Calu3 (cell line): ENCODE data around the gene APOL5. TPM values are rescaled to one million over a fixed set of nuclear protein-coding genes. Genes with fewer than 3 reads are reported as not detected.

ENCODE experiments used
- BruUV-seq: library from RNA; stranded (reverse); fragments of 400-500 nt; replicated peaks from 2 replicates; lab custom pipeline; 2021; lab: Mats Ljungman, UMichigan
- CTCF ChIA-PET: fragments of 300-600 bp; sonication (Branson Sonifier 250); formaldehyde crosslinking; loops from one replicate; lab custom pipeline; 2022; ENCODE audit warnings: antibody characterized with exemption; lab: Charles Lee
- DNase-seq: peaks from one replicate; pipeline ENCODE4 v3.0.0; 2022
- H3K27ac Mint-ChIP-seq: one replicate; pipeline ENCODE4 v1.8.0; 2022; ENCODE audit warnings: mixed read lengths; ENCODE audit not compliant: unreplicated experiment
- H3K27me3 Mint-ChIP-seq: one replicate; pipeline ENCODE4 v1.8.0; 2022; ENCODE audit warnings: mixed read lengths; ENCODE audit not compliant: unreplicated experiment
- H3K36me3 Mint-ChIP-seq: one replicate; pipeline ENCODE4 v1.8.0; 2022; ENCODE audit warnings: mild to moderate bottlenecking, moderate library complexity, mixed read lengths; ENCODE audit not compliant: insufficient read depth, unreplicated experiment
- H3K4me1 Mint-ChIP-seq: one replicate; pipeline ENCODE4 v1.8.0; 2022; ENCODE audit warnings: mild to moderate bottlenecking, low read depth, mixed read lengths; ENCODE audit not compliant: unreplicated experiment
- H3K4me3 Mint-ChIP-seq: one replicate; pipeline ENCODE4 v1.8.0; 2022; ENCODE audit warnings: mild to moderate bottlenecking, low read depth, moderate library complexity, mixed read lengths; ENCODE audit not compliant: unreplicated experiment
- H3K9me3 Mint-ChIP-seq: one replicate; pipeline ENCODE4 v1.8.0; 2022; ENCODE audit warnings: low read depth, mixed read lengths; ENCODE audit not compliant: unreplicated experiment
- CTCF ChIP-seq: fragments of 200-600 bp; IDR thresholded peaks from one replicate; pipeline ENCODE4 v1.8.0; 2022; ENCODE audit warnings: antibody characterized with exemption; ENCODE audit not compliant: unreplicated experiment
- intact Hi-C: fragments of 100-400 bp; cut with micrococcal nuclease; formaldehyde crosslinking; loops from one replicate; pipeline ENCODE4 v1.10.0; 2022; ENCODE audit not compliant: unreplicated experiment
- total RNA-seq: library from RNA; stranded (reverse); gene quantifications from 2 replicates; pipeline ENCODE4 v1.2.3, GENCODE V29; 2022

The APOL5 gene
- total RNA-seq, 1 experiment from 2014 or later, result not detected

GRCh38 chr22:35712672-35713071 lies 5.0 kb upstream of the APOL5 start:
- Mint-ChIP-seq H3K9me3 (peaks cover 5% of the 10 kb centered on the region), H3K36me3 (peaks cover 4% of the 10 kb centered on the region), H3K4me1 (no peaks in the 10 kb centered on the region), H3K27ac (no peak overlapping the region), H3K27me3 (peaks cover 16% of the 10 kb centered on the region), H3K4me3 (no peak overlapping the region)
- intact Hi-C loops, result no loop called here
- CTCF ChIA-PET, result no interaction called here
- BruUV-seq, result no TSS peak
- DNase-seq, result no peak
- no peak for TF ChIP-seq CTCF

GRCh38 chr22:35719212-35719875 lies 1.7 kb downstream of the APOL5 start:
- CTCF ChIA-PET, result no interaction called here
- H3K9me3 Mint-ChIP-seq, result no peaks in the 10 kb centered on the region
- no peaks in the 10 kb centered on the region for H3K27me3 Mint-ChIP-seq
- H3K4me1 Mint-ChIP-seq, result no peaks in the 10 kb centered on the region
- intact Hi-C loops, result no loop called here
- BruUV-seq, result no TSS peak
- no peak overlapping the region for H3K27ac Mint-ChIP-seq
- H3K4me3 Mint-ChIP-seq, result no peak overlapping the region
- peak; percentile 15 for TF ChIP-seq CTCF
- DNase-seq, result no peak
- H3K36me3 Mint-ChIP-seq, result no peaks in the 10 kb centered on the region

- no peak for TF ChIP-seq CTCF
- Mint-ChIP-seq H3K27me3 (peaks cover 11% of the 10 kb centered on the region), H3K4me3 (no peak overlapping the region), H3K27ac (no peak overlapping the region), H3K9me3 (no peaks in the 10 kb centered on the region), H3K36me3 (no peaks in the 10 kb centered on the region), H3K4me1 (no peaks in the 10 kb centered on the region)
- intact Hi-C loops, result no loop called here
- DNase-seq, result no peak
- CTCF ChIA-PET, result no interaction called here
- BruUV-seq, result no TSS peak
These were observed 4.3 kb downstream of the APOL5 start for GRCh38 chr22:35721960-35722359.

- H3K4me1 Mint-ChIP-seq, result peaks cover 15% of the 10 kb centered on the region
- H3K4me3 Mint-ChIP-seq, result no peak overlapping the region
- TF ChIP-seq CTCF, result no peak
- no peak overlapping the region for H3K27ac Mint-ChIP-seq
- no peaks in the 10 kb centered on the region for H3K36me3 Mint-ChIP-seq
- peaks cover 12% of the 10 kb centered on the region for H3K27me3 Mint-ChIP-seq
- DNase-seq, result no peak
- CTCF ChIA-PET, result no interaction called here
- intact Hi-C loops, result loop anchor here (5.0 kb wide), 1 partner anchor 98 kb away; no protein-coding TSS in a partner anchor
- BruUV-seq, result no TSS peak
- no peaks in the 10 kb centered on the region for H3K9me3 Mint-ChIP-seq
These were observed 7.8 kb downstream of the APOL5 start for GRCh38 chr22:35725521-35725920.
